Endothelial cell of umbilical vein (primary cell): ENCODE data around the gene SLC41A3. TPM values are rescaled to one million over a fixed set of nuclear protein-coding genes. Genes with fewer than 3 reads are reported as not detected.

Experiments
- BruUV-seq: library from RNA; stranded (reverse); fragments of 400-500 nt; replicated peaks from 2 replicates; lab custom pipeline; 2021; lab: Mats Ljungman, UMichigan
- CTCF ChIA-PET: fragments of 300-600, 350-600 bp; sonication (Branson Sonifier 250); formaldehyde crosslinking; loops from one replicate; lab custom pipeline; 2021; ENCODE audit warnings: antibody characterized with exemption, inconsistent platforms; lab: Charles Lee
- POLR2A ChIA-PET: fragments of 300-600, 350-600 bp; sonication (Branson Sonifier 250); formaldehyde crosslinking; loops from one replicate; lab custom pipeline; 2021; ENCODE audit warnings: antibody characterized with exemption, inconsistent platforms; lab: Charles Lee
- DNase-seq: peaks from one replicate; pipeline ENCODE4 v3.0.0-alpha.2; 2011; ENCODE audit warnings: low read depth, low spot score
- FAIRE-seq: peaks from 2 replicates; lab custom pipeline; 2011; peaks lifted over from hg19 to GRCh38; lab: Jason Lieb, UNC
- H2AFZ ChIP-seq: 2 replicates; pipeline ENCODE4 v1.6.0; 2012; ENCODE audit warnings: low read depth, low read length, control low read depth, inconsistent platforms
- H3K27ac ChIP-seq: 2 replicates; pipeline ENCODE4 v1.5.1; 2011; ENCODE audit warnings: low read depth, mild to moderate bottlenecking, control low read depth, low read length, moderate library complexity; ENCODE audit not compliant: insufficient read depth
- H3K27me3 ChIP-seq, 2 experiments: 2 replicates each; pipeline versions ENCODE4 v1.6.0 to v1.6.1; 2011; ENCODE audit warnings: low read length in 2 of 2, mixed read lengths in 1 of 2; ENCODE audit not compliant: control insufficient read depth in 2 of 2, insufficient read depth in 2 of 2
- H3K36me3 ChIP-seq, 2 experiments: 2 replicates in 1 of 2; 3 replicates in 1 of 2; pipeline ENCODE4 v1.5.1; 2011; ENCODE audit warnings: low read length in 2 of 2, mild to moderate bottlenecking in 1 of 2, moderate library complexity in 1 of 2; ENCODE audit not compliant: control insufficient read depth in 2 of 2, insufficient read depth in 2 of 2; ENCODE audit errors: extremely low read depth in 1 of 2
- H3K4me1 ChIP-seq: 3 replicates; pipeline ENCODE4 v1.5.1; 2011; ENCODE audit warnings: mild to moderate bottlenecking, low read length; ENCODE audit not compliant: control insufficient read depth, insufficient read depth; ENCODE audit errors: extremely low read depth
- H3K4me2 ChIP-seq: 2 replicates; pipeline ENCODE4 v1.6.1; 2011; ENCODE audit warnings: low read length, control low read depth, mixed read lengths; ENCODE audit not compliant: insufficient read depth
- H3K4me3 ChIP-seq, 3 experiments: fragments of 200-600 bp in 1 of 3; sonication (generic), shearing (Covaris generic) in 1 of 3; replicated peaks in 1 of 3; 2 replicates each; pipeline ENCODE4 v1.5.1; 2011 to 2016; ENCODE audit warnings: control low read depth in 3 of 3, low read length in 3 of 3, mild to moderate bottlenecking in 2 of 3, inconsistent platforms in 1 of 3, low read depth in 1 of 3, moderate library complexity in 1 of 3; ENCODE audit not compliant: insufficient read depth in 1 of 3
- H3K79me2 ChIP-seq: 2 replicates; pipeline ENCODE4 v1.6.0; 2012; ENCODE audit warnings: low read length, inconsistent platforms; ENCODE audit not compliant: control insufficient read depth, insufficient read depth
- H3K9ac ChIP-seq: replicated peaks from 2 replicates; pipeline ENCODE3; 2011; ENCODE audit warnings: low read length, control low read depth; ENCODE audit not compliant: insufficient read depth; ENCODE audit errors: extremely low read depth
- H3K9me1 ChIP-seq: replicated peaks from 3 replicates; pipeline ENCODE4 v1.6.0; 2011; ENCODE audit warnings: mild to moderate bottlenecking, low read length; ENCODE audit not compliant: control insufficient read depth, insufficient read depth; ENCODE audit errors: extremely low read depth
- H3K9me3 ChIP-seq: replicated peaks from 2 replicates; pipeline ENCODE4 v1.5.1; 2012; ENCODE audit warnings: low read length, inconsistent platforms; ENCODE audit not compliant: control insufficient read depth, insufficient read depth
- H4K20me1 ChIP-seq: replicated peaks from 2 replicates; pipeline ENCODE3; 2011; ENCODE audit warnings: mild to moderate bottlenecking, low read length; ENCODE audit not compliant: control insufficient read depth, insufficient read depth; ENCODE audit errors: extremely low read depth
- CTCF ChIP-seq, 2 donors: IDR thresholded peaks; 1 replicate in 1 of 2; 2 replicates in 1 of 2; pipeline ENCODE4 v1.5.1; 2011; ENCODE audit warnings: low read length in 2 of 2, mild to moderate bottlenecking in 2 of 2, moderate library complexity in 2 of 2, control low read depth in 1 of 2, inconsistent platforms in 1 of 2, low read depth in 1 of 2; ENCODE audit not compliant: insufficient read depth in 1 of 2; ENCODE audit errors: extremely low read depth in 1 of 2
- EZH2 ChIP-seq: IDR thresholded peaks from 2 replicates; pipeline ENCODE4 v1.6.1; 2012; ENCODE audit warnings: borderline replicate concordance, low read depth, mild to moderate bottlenecking, moderate library complexity, low read length, inconsistent platforms; ENCODE audit not compliant: severe bottlenecking
- FOS ChIP-seq: IDR thresholded peaks from 2 replicates; pipeline ENCODE4 v1.6.1; 2011; ENCODE audit warnings: mild to moderate bottlenecking, low read length, moderate library complexity, borderline replicate concordance; ENCODE audit not compliant: insufficient read depth
- GATA2 ChIP-seq: IDR thresholded peaks from 2 replicates; pipeline ENCODE4 v1.7.0; 2011; ENCODE audit warnings: low read depth, mild to moderate bottlenecking, moderate library complexity, mixed read lengths, low read length; ENCODE audit not compliant: insufficient read length, insufficient read depth
- JUN ChIP-seq: IDR thresholded peaks from 2 replicates; pipeline ENCODE4 v1.6.1; 2011; ENCODE audit warnings: borderline replicate concordance, low read depth; ENCODE audit not compliant: insufficient read length, insufficient read depth
- MAX ChIP-seq: IDR thresholded peaks from 2 replicates; pipeline ENCODE4 v1.6.1; 2011; ENCODE audit not compliant: insufficient read depth, insufficient read length
- MYC ChIP-seq: IDR thresholded peaks from one replicate; pipeline ENCODE4 v1.6.1; 2011; ENCODE audit warnings: mild to moderate bottlenecking, low read depth, low read length
- POLR2A ChIP-seq: IDR thresholded peaks from 2 replicates; pipeline ENCODE4 v1.6.1; 2012; ENCODE audit warnings: low read depth, mild to moderate bottlenecking, control low read depth, low read length
- POLR2AphosphoS5 ChIP-seq: IDR thresholded peaks from 2 replicates; pipeline ENCODE4 v1.6.1; 2012; ENCODE audit warnings: low read depth, mild to moderate bottlenecking, control low read depth, low read length, moderate library complexity; ENCODE audit not compliant: insufficient read depth
- dilution Hi-C: fragments of 300-500 bp; cut with MboI; formaldehyde crosslinking; loops from one replicate; pipeline ENCODE4 v1.15.0; 2019; ENCODE audit warnings: low sequenced_read_pairs; ENCODE audit not compliant: extremely low pct_ligation_motif_present
- intact Hi-C: fragments of 100-400 bp; cut with micrococcal nuclease; formaldehyde crosslinking; loops from one replicate; pipeline ENCODE4 v1.10.0; 2022
- polyA plus RNA-seq, 4 experiments: library from polyadenylated mRNA; depleted of rRNA in 3 of 4; stranded (reverse) in 3 of 4; unstranded in 1 of 4; fragments of >200 nt; gene quantifications; 2 replicates each; pipeline versions ENCODE4 v1.2.1 to v1.2.3, GENCODE V29; 2011 to 2012; ENCODE audit warnings: missing spikeins in 1 of 4
- total RNA-seq: library from RNA; stranded (reverse); gene quantifications from 2 replicates; pipeline ENCODE4 v1.2.3, GENCODE V29; 2021

SLC41A3 gene
- total and polyA plus RNA-seq, 2 donors (not counting 3 experiments of a cell fraction or from before 2014, with no cell fraction given), result 52.5 to 118 TPM

- no peak overlapping the region for H3K4me2 ChIP-seq
- no peak for TF ChIP-seq CTCF (IDR thresholded peaks at IDR 0.05; ENCODE audit: extremely low read depth in 1 of 2, insufficient read depth in 1 of 2, low read depth in 1 of 2, low read length in 2 of 2)
- TF ChIP-seq POLR2A, result no peak
- no peak for TF ChIP-seq POLR2AphosphoS5
- TF ChIP-seq FOS, result no peak
- TF ChIP-seq EZH2, result no peak
- no peak for TF ChIP-seq JUN
- TF ChIP-seq MAX, result no peak
- TF ChIP-seq GATA2, result no peak
- no peak for TF ChIP-seq MYC
- H4K20me1 ChIP-seq, result no peaks in the 10 kb centered on the region
- no peak overlapping the region for H3K4me3 ChIP-seq
- intact Hi-C loops, result no loop called here
- H3K9me3 ChIP-seq, result no peaks in the 10 kb centered on the region
- H3K4me1 ChIP-seq, result no peaks in the 10 kb centered on the region
- H3K9ac ChIP-seq, result no peak overlapping the region
- ChIA-PET POLR2A (no interaction called here), CTCF (interaction anchor here (1.1 kb wide), 1 partner anchor 26 kb away, joined by 3 read pairs; no protein-coding TSS in a partner anchor)
- FAIRE-seq (no peak), DNase-seq (no peak)
- dilution Hi-C loops, result no loop called here
- no peak overlapping the region for H2AFZ ChIP-seq
- no peaks in the 10 kb centered on the region for H3K9me1 ChIP-seq
- no peaks in the 10 kb centered on the region for H3K27me3 ChIP-seq
- H3K36me3 ChIP-seq, result no peaks in the 10 kb centered on the region
- H3K27ac ChIP-seq, result no peak overlapping the region
- H3K79me2 ChIP-seq, result no peaks in the 10 kb centered on the region
- BruUV-seq, result no TSS peak
Measured at GRCh38 chr3:126057936-126058335, 26.0 kb downstream of the SLC41A3 start.
